ENCODE measurements around the gene DENND5A.
"Not testable (repeated sequence)": the region's sequence is repeated elsewhere in the genome, so short reads cannot be mapped to it uniquely, and the experiment has no call there.

The DENND5A gene

DNA sequence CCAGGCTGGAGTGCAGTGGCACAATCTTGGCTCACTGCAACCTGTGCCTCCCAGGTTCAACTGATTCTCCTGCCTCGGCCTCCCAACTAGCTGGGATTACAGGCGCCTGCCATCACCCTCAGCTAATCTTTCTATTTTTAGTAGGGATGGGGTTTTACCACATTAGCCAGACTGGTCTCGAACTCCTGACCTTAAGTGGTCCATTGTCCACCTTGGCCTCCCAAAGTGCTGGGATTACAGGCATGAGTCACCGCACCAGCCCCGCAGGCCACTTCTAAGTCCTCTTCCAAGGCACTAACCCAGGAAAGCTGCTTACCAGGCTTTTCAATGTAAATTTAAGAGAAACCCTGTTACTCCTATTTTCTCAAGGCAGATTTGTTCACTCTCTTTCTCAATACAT is 50.4 kb downstream of the DENND5A start:
- Histone ChIP-seq H3K4me3 (ENCODE audit: low read depth in 1 of 2, low read length in 1 of 2) (no peak overlapping the region), H3K36me3 (no peaks in the 10 kb centered on the region), H3K27me3 (no peaks in the 10 kb centered on the region), H3K4me1 (ENCODE audit: control insufficient read depth in 1 of 2, insufficient read depth in 1 of 2, low read depth in 1 of 2, low read length in 1 of 2) (peaks cover 13 to 21% of the 10 kb centered on the region in 2 experiments), H3K27ac (peak overlapping the region; percentile 17), H3K9me3 (no peaks in the 10 kb centered on the region)
- TF ChIP-seq, protein P1, sequence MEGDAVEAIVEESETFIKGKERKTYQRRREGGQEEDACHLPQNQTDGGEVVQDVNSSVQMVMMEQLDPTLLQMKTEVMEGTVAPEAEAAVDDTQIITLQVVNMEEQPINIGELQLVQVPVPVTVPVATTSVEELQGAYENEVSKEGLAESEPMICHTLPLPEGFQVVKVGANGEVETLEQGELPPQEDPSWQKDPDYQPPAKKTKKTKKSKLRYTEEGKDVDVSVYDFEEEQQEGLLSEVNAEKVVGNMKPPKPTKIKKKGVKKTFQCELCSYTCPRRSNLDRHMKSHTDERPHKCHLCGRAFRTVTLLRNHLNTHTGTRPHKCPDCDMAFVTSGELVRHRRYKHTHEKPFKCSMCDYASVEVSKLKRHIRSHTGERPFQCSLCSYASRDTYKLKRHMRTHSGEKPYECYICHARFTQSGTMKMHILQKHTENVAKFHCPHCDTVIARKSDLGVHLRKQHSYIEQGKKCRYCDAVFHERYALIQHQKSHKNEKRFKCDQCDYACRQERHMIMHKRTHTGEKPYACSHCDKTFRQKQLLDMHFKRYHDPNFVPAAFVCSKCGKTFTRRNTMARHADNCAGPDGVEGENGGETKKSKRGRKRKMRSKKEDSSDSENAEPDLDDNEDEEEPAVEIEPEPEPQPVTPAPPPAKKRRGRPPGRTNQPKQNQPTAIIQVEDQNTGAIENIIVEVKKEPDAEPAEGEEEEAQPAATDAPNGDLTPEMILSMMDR (IDR thresholded peaks at IDR 0.05) = no peak

GRCh38 chr11:9211322-9211721 is 53.8 kb downstream of the DENND5A start:
- Histone ChIP-seq H3K27me3 (no peaks in the 10 kb centered on the region), H3K27ac (no peak overlapping the region), H3K36me3 (peaks cover 4% of the 10 kb centered on the region), H3K4me3 (ENCODE audit: low read depth in 1 of 2, low read length in 1 of 2) (no peak overlapping the region), H3K4me1 (ENCODE audit: control insufficient read depth in 1 of 2, insufficient read depth in 1 of 2, low read depth in 1 of 2, low read length in 1 of 2) (peaks cover 5 to 6% of the 10 kb centered on the region in 2 experiments), H3K9me3 (no peaks in the 10 kb centered on the region)
- TF ChIP-seq, protein P1 (IDR thresholded peaks at IDR 0.05) = no peak

- no peaks in the 10 kb centered on the region for H3K9me3 ChIP-seq
- peak overlapping the region; percentile 41 for H3K27ac ChIP-seq
- no peak overlapping the region for H3K4me3 ChIP-seq (ENCODE audit: low read depth in 1 of 2, low read length in 1 of 2)
- H3K36me3 ChIP-seq = peaks cover 8% of the 10 kb centered on the region
- H3K27me3 ChIP-seq = no peaks in the 10 kb centered on the region
- peaks cover 5 to 6% of the 10 kb centered on the region in 2 experiments for H3K4me1 ChIP-seq (ENCODE audit: control insufficient read depth in 1 of 2, insufficient read depth in 1 of 2, low read depth in 1 of 2, low read length in 1 of 2)
- TF ChIP-seq, protein P1 (IDR thresholded peaks at IDR 0.05) = no peak
Measured at GRCh38 chr11:9210922-9211320, 54.2 kb downstream of the DENND5A start.

DNA sequence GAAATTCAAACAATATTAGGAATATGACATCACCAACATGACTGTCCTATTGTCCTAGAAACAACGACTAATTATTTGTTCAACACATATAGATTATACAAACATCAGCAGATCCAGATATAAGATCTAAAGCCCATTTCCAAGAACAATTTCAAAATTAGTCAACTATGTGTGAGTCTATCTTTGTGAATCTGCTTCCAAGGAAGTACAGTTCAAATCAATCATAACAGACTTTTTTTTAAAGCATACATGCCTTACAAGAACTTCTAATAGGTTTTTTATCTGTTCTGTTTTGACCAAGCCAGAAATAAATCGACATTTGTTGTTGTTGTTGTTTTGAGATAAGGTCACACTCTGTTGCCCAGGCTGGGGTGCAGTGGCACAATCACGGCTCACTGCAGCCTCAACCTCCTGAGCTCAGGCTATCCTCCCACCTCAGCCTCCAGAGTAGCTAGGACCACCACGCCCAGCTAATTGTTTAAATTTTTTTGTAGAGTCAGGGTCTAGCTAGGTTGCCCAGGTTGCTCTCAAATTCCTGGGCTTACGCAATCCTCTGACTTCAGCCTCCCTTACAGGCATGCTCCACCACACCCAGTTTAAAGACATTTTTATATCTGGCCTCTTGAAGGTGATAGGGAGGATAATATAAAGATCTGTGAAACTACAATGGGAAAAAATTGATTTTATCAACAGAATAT is 54.8 kb downstream of the DENND5A start:
- no peak overlapping the region for H3K4me3 ChIP-seq (ENCODE audit: low read depth in 1 of 2, low read length in 1 of 2)
- no peaks in the 10 kb centered on the region for H3K27me3 ChIP-seq
- no peaks in the 10 kb centered on the region for H3K9me3 ChIP-seq
- peaks cover 5 to 6% of the 10 kb centered on the region in 2 experiments for H3K4me1 ChIP-seq (ENCODE audit: control insufficient read depth in 1 of 2, insufficient read depth in 1 of 2, low read depth in 1 of 2, low read length in 1 of 2)
- H3K36me3 ChIP-seq = peaks cover 13% of the 10 kb centered on the region
- peak overlapping the region; percentile 41 for H3K27ac ChIP-seq
- TF ChIP-seq, protein P1 (IDR thresholded peaks at IDR 0.05) = no peak

- not testable (repeated sequence) for H3K9me3 ChIP-seq; H3K4me1 ChIP-seq (ENCODE audit: control insufficient read depth in 1 of 2, insufficient read depth in 1 of 2, low read depth in 1 of 2, low read length in 1 of 2); H3K4me3 ChIP-seq (ENCODE audit: low read depth in 1 of 2, low read length in 1 of 2); H3K27me3 ChIP-seq
- peaks cover 20% of the 10 kb centered on the region for H3K36me3 ChIP-seq
- H3K27ac ChIP-seq = peak overlapping the region; percentile 22
Measured at GRCh38 chr11:9209604-9210003, 55.5 kb downstream of the DENND5A start.

GRCh38 chr11:9208726-9209501 is 56.2 kb downstream of the DENND5A start:
- no peak overlapping the region for H3K4me3 ChIP-seq (ENCODE audit: low read depth in 1 of 2, low read length in 1 of 2)
- TF ChIP-seq, protein P1 (IDR thresholded peaks at IDR 0.05) = no peak
- peaks cover 27% of the 10 kb centered on the region for H3K36me3 ChIP-seq
- H3K4me1 ChIP-seq (ENCODE audit: control insufficient read depth in 1 of 2, insufficient read depth in 1 of 2, low read depth in 1 of 2, low read length in 1 of 2) = peaks cover 5 to 6% of the 10 kb centered on the region in 2 experiments
- no peaks in the 10 kb centered on the region for H3K27me3 ChIP-seq
- H3K27ac ChIP-seq = peak overlapping the region; percentile 22
- no peaks in the 10 kb centered on the region for H3K9me3 ChIP-seq
